WTC11 (cell line): ENCODE measurements around the gene ALKBH8. TPM values are rescaled to one million over a fixed set of nuclear protein-coding genes. Genes with fewer than 3 reads are reported as not detected.
A peak's percentile ranks its signal among the peaks of the same experiment; 100 is the strongest.

Experiments
- ATAC-seq: fragments of 200-7000 bp; cut with Tn5 transposase; 2 replicates; pipeline ENCODE4 v1.10.0; 2021; ENCODE audit warnings: mild to moderate bottlenecking, moderate library complexity
- CTCF ChIA-PET: fragments of 300-600 bp; sonication (Branson Sonifier 250); formaldehyde crosslinking; loops from one replicate; lab custom pipeline; 2021; ENCODE audit warnings: antibody characterized with exemption; lab: Charles Lee
- POLR2A ChIA-PET: fragments of 350-600 bp; sonication (Branson Sonifier 250); formaldehyde crosslinking; loops from one replicate; lab custom pipeline; 2021; ENCODE audit warnings: antibody characterized with exemption; lab: Charles Lee
- DNase-seq: peaks from one replicate; pipeline ENCODE4 v3.0.0; 2021; ENCODE audit warnings: low spot score
- H3K27ac Mint-ChIP-seq: 2 replicates; pipeline ENCODE4 v1.8.0; 2021; ENCODE audit warnings: mixed read lengths
- H3K27me3 Mint-ChIP-seq: 2 replicates; pipeline ENCODE4 v1.8.0; 2021; ENCODE audit warnings: low read depth, mild to moderate bottlenecking, moderate library complexity, mixed read lengths
- H3K36me3 Mint-ChIP-seq: 2 replicates; pipeline ENCODE4 v1.8.0; 2021; ENCODE audit warnings: mixed read lengths
- H3K4me1 Mint-ChIP-seq: 2 replicates; pipeline ENCODE4 v1.8.0; 2022; ENCODE audit warnings: mixed read lengths
- H3K4me3 Mint-ChIP-seq: 2 replicates; pipeline ENCODE4 v1.8.0; 2021; ENCODE audit warnings: mild to moderate bottlenecking, moderate library complexity, mixed read lengths
- H3K9me3 Mint-ChIP-seq: 2 replicates; pipeline ENCODE4 v1.8.0; 2021; ENCODE audit warnings: mixed read lengths
- CTCF ChIP-seq: fragments of 200-600 bp; IDR thresholded peaks from 2 replicates; pipeline ENCODE4 v1.8.0; 2022; ENCODE audit warnings: antibody characterized with exemption
- FOXJ3 ChIP-seq: sonication (generic); formaldehyde crosslinking; IDR thresholded peaks from 2 replicates; pipeline ENCODE4 v1.9.0; 2021; ENCODE audit warnings: missing genetic modification reagents, mild to moderate bottlenecking, borderline replicate concordance
- FOXP4 ChIP-seq: sonication (generic); formaldehyde crosslinking; IDR thresholded peaks from 2 replicates; pipeline ENCODE4 v1.8.0; 2022; ENCODE audit warnings: mild to moderate bottlenecking, missing genetic modification reagents
- GRHL2 ChIP-seq: fragments of 250-450 bp; sonication (Bioruptor Pico); IDR thresholded peaks from 2 replicates; pipeline ENCODE4 v1.8.0; 2022; ENCODE audit warnings: mild to moderate bottlenecking, moderate library complexity; ENCODE audit not compliant: insufficient replicate concordance, severe bottlenecking
- MYBL2 ChIP-seq: sonication (generic); formaldehyde crosslinking; IDR thresholded peaks from 2 replicates; pipeline ENCODE4 v1.8.1; 2023; ENCODE audit warnings: mild to moderate bottlenecking, moderate library complexity, missing genetic modification reagents
- ZBTB21 ChIP-seq: sonication (generic); formaldehyde crosslinking; IDR thresholded peaks from 2 replicates; pipeline ENCODE4 v1.8.1; 2023; ENCODE audit warnings: mild to moderate bottlenecking, missing genetic modification reagents, borderline replicate concordance
- ZNF671 ChIP-seq: fragments of 250-450 bp; sonication (Bioruptor Pico); IDR thresholded peaks from 2 replicates; pipeline ENCODE4 v1.8.0; 2021; ENCODE audit warnings: mild to moderate bottlenecking
- total RNA-seq: library from RNA; stranded (reverse); gene quantifications from 3 replicates; pipeline ENCODE4 v1.2.3, GENCODE V29; 2021
- TF ChIP-seq, protein P1 (sequence below): fragments of 250-450 bp; sonication (Bioruptor Pico); IDR thresholded peaks from 2 replicates; pipeline ENCODE4 v1.9.0; 2021; ENCODE audit warnings: mild to moderate bottlenecking, borderline replicate concordance
- TF ChIP-seq, protein P2 (sequence below): fragments of 250-450 bp; sonication (Bioruptor Pico); IDR thresholded peaks from 2 replicates; pipeline ENCODE4 v1.8.0; 2021; ENCODE audit warnings: mild to moderate bottlenecking

The ALKBH8 gene
- total RNA-seq, 1 experiment from 2014 or later, result 9.5 TPM

- no peaks in the 10 kb centered on the region for H3K4me1 Mint-ChIP-seq
- H3K36me3 Mint-ChIP-seq, result peaks cover 20% of the 10 kb centered on the region
- DNase-seq (no peak), ATAC-seq (no peak)
- no peaks in the 10 kb centered on the region for H3K9me3 Mint-ChIP-seq
- H3K27ac Mint-ChIP-seq, result no peak overlapping the region
- ChIA-PET POLR2A (no interaction called here), CTCF (interaction anchor here (1.1 to 2.5 kb wide), 4 partner anchors 35 to 140 kb away, joined by 3 to 13 read pairs (median 4); no protein-coding TSS in a partner anchor)
- H3K27me3 Mint-ChIP-seq, result no peaks in the 10 kb centered on the region
- TF ChIP-seq, protein P1, sequence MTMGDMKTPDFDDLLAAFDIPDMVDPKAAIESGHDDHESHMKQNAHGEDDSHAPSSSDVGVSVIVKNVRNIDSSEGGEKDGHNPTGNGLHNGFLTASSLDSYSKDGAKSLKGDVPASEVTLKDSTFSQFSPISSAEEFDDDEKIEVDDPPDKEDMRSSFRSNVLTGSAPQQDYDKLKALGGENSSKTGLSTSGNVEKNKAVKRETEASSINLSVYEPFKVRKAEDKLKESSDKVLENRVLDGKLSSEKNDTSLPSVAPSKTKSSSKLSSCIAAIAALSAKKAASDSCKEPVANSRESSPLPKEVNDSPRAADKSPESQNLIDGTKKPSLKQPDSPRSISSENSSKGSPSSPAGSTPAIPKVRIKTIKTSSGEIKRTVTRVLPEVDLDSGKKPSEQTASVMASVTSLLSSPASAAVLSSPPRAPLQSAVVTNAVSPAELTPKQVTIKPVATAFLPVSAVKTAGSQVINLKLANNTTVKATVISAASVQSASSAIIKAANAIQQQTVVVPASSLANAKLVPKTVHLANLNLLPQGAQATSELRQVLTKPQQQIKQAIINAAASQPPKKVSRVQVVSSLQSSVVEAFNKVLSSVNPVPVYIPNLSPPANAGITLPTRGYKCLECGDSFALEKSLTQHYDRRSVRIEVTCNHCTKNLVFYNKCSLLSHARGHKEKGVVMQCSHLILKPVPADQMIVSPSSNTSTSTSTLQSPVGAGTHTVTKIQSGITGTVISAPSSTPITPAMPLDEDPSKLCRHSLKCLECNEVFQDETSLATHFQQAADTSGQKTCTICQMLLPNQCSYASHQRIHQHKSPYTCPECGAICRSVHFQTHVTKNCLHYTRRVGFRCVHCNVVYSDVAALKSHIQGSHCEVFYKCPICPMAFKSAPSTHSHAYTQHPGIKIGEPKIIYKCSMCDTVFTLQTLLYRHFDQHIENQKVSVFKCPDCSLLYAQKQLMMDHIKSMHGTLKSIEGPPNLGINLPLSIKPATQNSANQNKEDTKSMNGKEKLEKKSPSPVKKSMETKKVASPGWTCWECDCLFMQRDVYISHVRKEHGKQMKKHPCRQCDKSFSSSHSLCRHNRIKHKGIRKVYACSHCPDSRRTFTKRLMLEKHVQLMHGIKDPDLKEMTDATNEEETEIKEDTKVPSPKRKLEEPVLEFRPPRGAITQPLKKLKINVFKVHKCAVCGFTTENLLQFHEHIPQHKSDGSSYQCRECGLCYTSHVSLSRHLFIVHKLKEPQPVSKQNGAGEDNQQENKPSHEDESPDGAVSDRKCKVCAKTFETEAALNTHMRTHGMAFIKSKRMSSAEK, result no peak
- TF ChIP-seq ZBTB21 (CRISPR knock-in tag), result no peak
- no peak for TF ChIP-seq FOXJ3
- TF ChIP-seq ZNF671 (CRISPR knock-in tag), result no peak
- no peak for TF ChIP-seq FOXP4 (CRISPR knock-in tag)
- TF ChIP-seq, protein P2, sequence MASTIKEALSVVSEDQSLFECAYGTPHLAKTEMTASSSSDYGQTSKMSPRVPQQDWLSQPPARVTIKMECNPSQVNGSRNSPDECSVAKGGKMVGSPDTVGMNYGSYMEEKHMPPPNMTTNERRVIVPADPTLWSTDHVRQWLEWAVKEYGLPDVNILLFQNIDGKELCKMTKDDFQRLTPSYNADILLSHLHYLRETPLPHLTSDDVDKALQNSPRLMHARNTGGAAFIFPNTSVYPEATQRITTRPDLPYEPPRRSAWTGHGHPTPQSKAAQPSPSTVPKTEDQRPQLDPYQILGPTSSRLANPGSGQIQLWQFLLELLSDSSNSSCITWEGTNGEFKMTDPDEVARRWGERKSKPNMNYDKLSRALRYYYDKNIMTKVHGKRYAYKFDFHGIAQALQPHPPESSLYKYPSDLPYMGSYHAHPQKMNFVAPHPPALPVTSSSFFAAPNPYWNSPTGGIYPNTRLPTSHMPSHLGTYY (CRISPR knock-in tag), result no peak
- no peak for TF ChIP-seq MYBL2 (CRISPR knock-in tag)
- H3K4me3 Mint-ChIP-seq, result no peak overlapping the region
These were observed 15.6 kb downstream of the ALKBH8 start for GRCh38 chr11:107549954-107550285.

GRCh38 chr11:107549253-107549953 lies 16.1 kb downstream of the ALKBH8 start:
- no peaks in the 10 kb centered on the region for H3K27me3 Mint-ChIP-seq
- no peak for DNase-seq

More at GRCh38 chr11:107549253-107549953, 16.1 kb downstream of the ALKBH8 start:
- H3K9me3 Mint-ChIP-seq, result no peaks in the 10 kb centered on the region
- POLR2A ChIA-PET, result no interaction called here
- no peak overlapping the region for H3K4me3 Mint-ChIP-seq
- H3K27ac Mint-ChIP-seq, result no peak overlapping the region
- no peaks in the 10 kb centered on the region for H3K4me1 Mint-ChIP-seq
- peaks cover 20% of the 10 kb centered on the region for H3K36me3 Mint-ChIP-seq
- ATAC-seq, result no peak
- CTCF ChIA-PET, result interaction anchor here (0.5 to 1.8 kb wide), 21 partner anchors 9 to 460 kb away, joined by 3 to 10 read pairs (median 4); partner anchors contain the start of genes ALKBH8, CUL5, CWF19L2 and SLN
- TF ChIP-seq CTCF, result peak; percentile 53
- no peak for TF ChIP-seq GRHL2 (CRISPR knock-in tag)
